ENCODE data around the gene CLASP1. TPM values are rescaled to one million over a fixed set of nuclear protein-coding genes. Genes with fewer than 3 reads are reported as not detected.
A peak's percentile ranks its signal among the peaks of the same experiment; 100 is the strongest.

Gene CLASP1
- total and polyA plus RNA-seq, 7 donors, result 2.4 to 117 (median 53.9) TPM

- TF ChIP-seq POLR2A (IDR thresholded peaks at IDR 0.05) (no peak), EP300 (IDR thresholded peaks at IDR 0.05) (no peak), POLR2AphosphoS5 (IDR thresholded peaks at IDR 0.05) (no peak), CTCF (IDR thresholded peaks at IDR 0.05) (no peak)
- H3K4me3 ChIP-seq, result peak overlapping the region in 2 of 4 donors; percentile 6 to 7
Measured at GRCh38 chr2:121596221-121597080, 52.8 kb downstream of the CLASP1 start.

GRCh38 chr2:121595012-121595891 is 54.0 kb downstream of the CLASP1 start:
- 74 to 78% methylated on average over 6 of the region's 6 CpGs for WGBS, 2 donors
- TF ChIP-seq EP300 (IDR thresholded peaks at IDR 0.05) (no peak), POLR2AphosphoS5 (IDR thresholded peaks at IDR 0.05) (no peak), CTCF (IDR thresholded peaks at IDR 0.05) (no peak), POLR2A (IDR thresholded peaks at IDR 0.05) (no peak)
- peak overlapping the region in 1 of 4 donors; percentile 9 for H3K27ac ChIP-seq
- H3K4me1 ChIP-seq, result peaks cover 0 to 22% (median 18%) of the 10 kb centered on the region in 4 donors
- intact Hi-C loops (cut with DNase I), result loop anchor here (5.0 kb wide), 1 partner anchor 52 kb away; the partner anchor contains the start of gene CLASP1
- no peak overlapping the region for H3K4me3 ChIP-seq
- no peaks in the 10 kb centered on the region for H3K27me3 ChIP-seq
- H3K9me3 ChIP-seq, result no peaks in the 10 kb centered on the region
- H3K36me3 ChIP-seq, result no peaks in the 10 kb centered on the region
- DNase-seq, result no peak

More at GRCh38 chr2:121596221-121597080, 52.8 kb downstream of the CLASP1 start:
- no peak for DNase-seq
- no peaks in the 10 kb centered on the region for H3K36me3 ChIP-seq
- 35 to 46% methylated on average over 11 of the region's 11 CpGs for WGBS, 2 donors
- peak overlapping the region in 3 of 4 donors; percentile 9 to 54 (median 28) for H3K27ac ChIP-seq
- H3K9me3 ChIP-seq, result no peaks in the 10 kb centered on the region
- H3K4me1 ChIP-seq, result peaks cover 0 to 22% (median 18%) of the 10 kb centered on the region in 4 donors
- H3K27me3 ChIP-seq, result no peaks in the 10 kb centered on the region
- intact Hi-C loops (cut with DNase I), result loop anchor here (5.0 kb wide), 1 partner anchor 51 kb away; the partner anchor contains the start of gene CLASP1

GRCh38 chr2:121591199-121591598 is 58.1 kb downstream of the CLASP1 start:
- H3K4me1 ChIP-seq, result peaks cover 0 to 16% (median 6%) of the 10 kb centered on the region in 4 donors
- no peak for DNase-seq
- no peak overlapping the region for H3K4me3 ChIP-seq
- H3K36me3 ChIP-seq, result no peaks in the 10 kb centered on the region
- no peaks in the 10 kb centered on the region for H3K27me3 ChIP-seq
- intact Hi-C loops (cut with DNase I), result no loop called here
- no peaks in the 10 kb centered on the region for H3K9me3 ChIP-seq
- no peak overlapping the region for H3K27ac ChIP-seq
- TF ChIP-seq POLR2A (IDR thresholded peaks at IDR 0.05), result no peak
- TF ChIP-seq POLR2AphosphoS5 (IDR thresholded peaks at IDR 0.05), result no peak
- TF ChIP-seq CTCF (IDR thresholded peaks at IDR 0.05), result no peak
- TF ChIP-seq EP300 (IDR thresholded peaks at IDR 0.05), result no peak
- WGBS, 2 donors, result 97 to 99% methylated on average over 3 of the region's 3 CpGs

GRCh38 chr2:121588357-121588756 is 60.9 kb downstream of the CLASP1 start:
- Histone ChIP-seq H3K27me3 (no peaks in the 10 kb centered on the region), H3K36me3 (no peaks in the 10 kb centered on the region), H3K9me3 (no peaks in the 10 kb centered on the region), H3K27ac (no peak overlapping the region), H3K4me3 (no peak overlapping the region), H3K4me1 (peaks cover 0 to 5% (median 0%) of the 10 kb centered on the region in 4 donors)
- WGBS, 2 donors, result 85 to 89% methylated on average over 1 of the region's 1 CpG
- intact Hi-C loops (cut with DNase I), result no loop called here
- TF ChIP-seq CTCF (IDR thresholded peaks at IDR 0.05) (no peak), POLR2A (IDR thresholded peaks at IDR 0.05) (no peak), POLR2AphosphoS5 (IDR thresholded peaks at IDR 0.05) (no peak), EP300 (IDR thresholded peaks at IDR 0.05) (no peak)
- no peak for DNase-seq

Measured in sigmoid colon (tissue), 7 donors.